ENCODE measurements around the gene CLCN6. TPM values are rescaled to one million over a fixed set of nuclear protein-coding genes. Genes with fewer than 3 reads are reported as not detected.

Gene CLCN6
- total RNA-seq, 5 donors from 2014 or later (not counting 1 experiment from before 2014, with no cell fraction given): 17.3 to 23.0 (median 21.3) TPM

DNA sequence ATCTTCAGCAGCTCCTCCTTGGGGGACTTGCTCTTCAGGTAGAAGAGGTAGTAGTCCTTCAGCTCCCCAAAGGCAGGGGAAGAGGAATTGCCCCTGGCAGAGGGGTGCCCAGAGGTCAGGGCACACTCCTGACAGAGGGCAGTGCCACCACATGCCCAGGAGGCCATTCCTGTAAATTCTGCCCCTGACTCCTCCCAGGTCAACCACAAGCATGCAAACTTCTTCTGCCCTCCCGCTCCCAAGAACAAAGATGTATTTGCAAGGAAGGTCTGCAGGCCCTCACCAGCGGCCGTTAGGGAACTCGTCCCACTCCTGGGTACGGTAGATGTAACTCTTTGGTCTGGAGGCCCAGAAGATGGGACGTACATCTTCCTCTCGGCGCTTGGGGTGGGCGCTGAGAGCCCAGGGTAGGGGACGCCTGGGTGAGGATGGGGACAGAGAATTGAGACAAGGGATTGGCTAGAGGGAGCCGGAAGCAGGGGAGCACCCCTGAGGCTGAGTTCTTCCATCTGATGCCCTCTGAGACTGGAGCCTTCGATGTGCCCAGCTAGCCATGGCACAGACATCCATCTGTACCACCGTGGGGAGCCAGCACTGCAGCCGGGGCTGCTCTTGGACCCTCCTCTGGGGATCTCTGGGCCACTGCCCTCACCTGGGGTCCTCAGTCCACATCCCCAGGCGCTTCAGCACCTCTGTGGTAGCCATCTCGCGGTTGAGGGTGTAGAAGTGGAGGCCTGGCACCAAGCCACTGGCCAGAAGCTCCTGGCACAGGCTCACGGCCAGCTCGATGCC lies 11.3 kb upstream of the CLCN6 start:
- H3K36me3 Mint-ChIP-seq: peaks cover 32% of the 10 kb centered on the region
- H3K4me1 Mint-ChIP-seq: no peaks in the 10 kb centered on the region
- H3K27ac ChIP-seq (ENCODE audit: low read length): no peak overlapping the region
- peaks cover 9 to 66% of the 10 kb centered on the region in 2 donors for H3K36me3 ChIP-seq (ENCODE audit: control insufficient read depth in 2 of 2, extremely low read depth in 1 of 2, insufficient read depth in 1 of 2, low read length in 1 of 2)
- DNase-seq: no peak
- WGBS (ENCODE audit: insufficient coverage): 92% methylated on average over 18 of the region's 19 CpGs
- H3K4me3 ChIP-seq (ENCODE audit: control insufficient read depth in 1 of 2, extremely low read depth in 1 of 2, low read length in 1 of 2): no peak overlapping the region
- no peaks in the 10 kb centered on the region for H3K9me3 Mint-ChIP-seq
- H3K9me3 ChIP-seq: no peaks in the 10 kb centered on the region
- H3K27ac Mint-ChIP-seq: no peak overlapping the region
- ATAC-seq (replicated peaks in 1 of 4): no peak
- H3K27me3 ChIP-seq (replicated peaks in 1 of 2; ENCODE audit: control insufficient read depth in 2 of 2, extremely low read depth in 1 of 2, insufficient read depth in 2 of 2, low read length in 1 of 2): no peaks in the 10 kb centered on the region
- ChIA-PET POLR2A (no interaction called here), CTCF (no interaction called here)
- no peak overlapping the region for H3K4me3 Mint-ChIP-seq
- no peaks in the 10 kb centered on the region for H3K27me3 Mint-ChIP-seq
- H3K4me1 ChIP-seq (ENCODE audit: control insufficient read depth in 1 of 2, extremely low read depth in 1 of 2, insufficient read depth in 2 of 2, low read length in 2 of 2): no peaks in the 10 kb centered on the region

DNA sequence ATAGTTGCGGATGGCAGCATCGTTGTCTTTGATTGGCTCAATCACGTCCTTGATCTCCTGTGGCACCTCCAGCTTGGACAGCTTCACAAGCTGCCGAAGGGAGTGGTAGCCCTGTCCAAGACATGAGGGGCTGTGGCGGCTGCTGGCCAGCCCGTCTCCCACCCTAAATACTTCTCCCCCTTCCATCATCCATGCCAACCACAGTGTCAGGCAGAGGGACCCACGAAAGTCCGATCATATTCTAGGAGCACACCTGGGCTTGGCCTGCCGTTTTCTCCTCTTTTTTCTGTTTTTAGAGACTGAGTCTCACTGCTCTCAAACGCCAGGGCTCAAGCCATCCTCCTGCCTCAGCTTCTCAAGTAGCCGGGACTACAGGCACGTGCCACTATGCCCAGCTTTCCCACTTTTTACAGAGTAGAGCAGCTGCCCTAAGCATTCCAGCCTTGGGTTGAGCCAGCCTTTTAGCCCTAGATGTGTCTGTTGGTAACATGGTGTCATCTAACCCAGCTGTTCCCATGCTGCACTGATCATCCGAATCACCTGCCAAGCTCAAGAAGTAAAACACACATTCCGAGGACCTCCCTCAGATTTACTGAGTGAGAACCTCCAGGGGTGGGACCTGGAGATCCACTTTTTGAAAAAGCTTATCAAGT lies 10.6 kb upstream of the CLCN6 start:
- no peak overlapping the region for H3K4me3 ChIP-seq (ENCODE audit: control insufficient read depth in 1 of 2, extremely low read depth in 1 of 2, low read length in 1 of 2)
- no peaks in the 10 kb centered on the region for H3K27me3 Mint-ChIP-seq
- no peaks in the 10 kb centered on the region for H3K4me1 Mint-ChIP-seq
- H3K27ac ChIP-seq (ENCODE audit: low read length): no peak overlapping the region
- H3K36me3 Mint-ChIP-seq: peaks cover 37% of the 10 kb centered on the region
- H3K27me3 ChIP-seq (replicated peaks in 1 of 2; ENCODE audit: control insufficient read depth in 2 of 2, extremely low read depth in 1 of 2, insufficient read depth in 2 of 2, low read length in 1 of 2): no peaks in the 10 kb centered on the region
- POLR2A ChIA-PET: no interaction called here
- 96% methylated on average over 12 of the region's 14 CpGs for WGBS (ENCODE audit: insufficient coverage)
- ATAC-seq (replicated peaks in 1 of 4): no peak
- peaks cover 9 to 68% of the 10 kb centered on the region in 2 donors for H3K36me3 ChIP-seq (ENCODE audit: control insufficient read depth in 2 of 2, extremely low read depth in 1 of 2, insufficient read depth in 1 of 2, low read length in 1 of 2)
- no peaks in the 10 kb centered on the region for H3K9me3 Mint-ChIP-seq
- H3K27ac Mint-ChIP-seq: no peak overlapping the region
- H3K4me1 ChIP-seq (ENCODE audit: control insufficient read depth in 1 of 2, extremely low read depth in 1 of 2, insufficient read depth in 2 of 2, low read length in 2 of 2): no peaks in the 10 kb centered on the region
- no peak for DNase-seq
- CTCF ChIA-PET: no interaction called here
- H3K4me3 Mint-ChIP-seq: no peak overlapping the region
- no peaks in the 10 kb centered on the region for H3K9me3 ChIP-seq

DNA sequence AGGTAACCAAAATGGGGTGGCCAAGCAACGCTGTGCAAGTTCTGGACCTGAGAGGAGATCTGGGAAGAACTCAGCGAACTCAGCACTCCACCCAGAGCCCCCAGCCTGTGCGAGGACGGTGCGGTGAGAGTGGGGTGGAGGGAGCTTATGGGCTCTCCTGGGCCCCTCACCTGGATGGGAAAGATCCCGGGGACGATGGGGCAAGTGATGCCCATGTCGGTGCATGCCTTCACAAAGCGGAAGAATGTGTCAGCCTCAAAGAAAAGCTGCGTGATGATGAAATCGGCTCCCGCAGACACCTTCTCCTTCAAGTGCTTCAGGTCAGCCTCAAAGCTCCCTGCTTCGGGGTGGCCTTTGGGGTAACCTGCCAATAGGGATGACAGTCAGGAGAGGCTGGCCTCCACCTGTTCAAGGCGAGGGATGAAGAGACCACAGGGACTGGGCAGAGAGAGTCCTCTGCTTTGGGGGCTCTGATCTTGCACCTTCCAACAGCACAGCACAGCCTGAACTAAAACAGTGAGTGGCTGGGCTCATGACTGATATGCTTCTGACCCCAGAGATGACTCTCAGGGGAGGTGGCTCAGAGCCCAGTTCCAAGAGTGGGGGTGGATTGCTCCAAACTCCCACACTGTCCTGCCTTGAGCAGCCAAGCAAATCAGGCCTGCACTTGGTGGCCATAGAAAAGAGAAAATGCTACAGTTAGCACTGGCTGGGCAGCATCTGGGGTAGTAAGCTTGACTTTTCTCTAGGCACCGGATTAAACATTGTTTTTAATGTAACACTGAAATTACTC lies 9.8 kb upstream of the CLCN6 start:
- Mint-ChIP-seq H3K27me3 (no peaks in the 10 kb centered on the region), H3K27ac (no peak overlapping the region), H3K9me3 (no peaks in the 10 kb centered on the region), H3K36me3 (peaks cover 38% of the 10 kb centered on the region), H3K4me3 (no peak overlapping the region), H3K4me1 (peaks cover 0 to 2% (median 0%) of the 10 kb centered on the region in 3 donors)
- ChIA-PET POLR2A (no interaction called here), CTCF (no interaction called here)
- WGBS (ENCODE audit: insufficient coverage): 98% methylated on average over 13 of the region's 15 CpGs
- Histone ChIP-seq H3K36me3 (ENCODE audit: control insufficient read depth in 2 of 2, extremely low read depth in 1 of 2, insufficient read depth in 1 of 2, low read length in 1 of 2) (peaks cover 9 to 75% of the 10 kb centered on the region in 2 donors), H3K4me1 (ENCODE audit: control insufficient read depth in 1 of 2, extremely low read depth in 1 of 2, insufficient read depth in 2 of 2, low read length in 2 of 2) (no peaks in the 10 kb centered on the region), H3K27ac (ENCODE audit: low read length) (no peak overlapping the region), H3K9me3 (no peaks in the 10 kb centered on the region), H3K4me3 (ENCODE audit: control insufficient read depth in 1 of 2, extremely low read depth in 1 of 2, low read length in 1 of 2) (no peak overlapping the region), H3K27me3 (replicated peaks in 1 of 2; ENCODE audit: control insufficient read depth in 2 of 2, extremely low read depth in 1 of 2, insufficient read depth in 2 of 2, low read length in 1 of 2) (no peaks in the 10 kb centered on the region)
- ATAC-seq (replicated peaks in 1 of 4): no peak
- DNase-seq: no peak

DNA sequence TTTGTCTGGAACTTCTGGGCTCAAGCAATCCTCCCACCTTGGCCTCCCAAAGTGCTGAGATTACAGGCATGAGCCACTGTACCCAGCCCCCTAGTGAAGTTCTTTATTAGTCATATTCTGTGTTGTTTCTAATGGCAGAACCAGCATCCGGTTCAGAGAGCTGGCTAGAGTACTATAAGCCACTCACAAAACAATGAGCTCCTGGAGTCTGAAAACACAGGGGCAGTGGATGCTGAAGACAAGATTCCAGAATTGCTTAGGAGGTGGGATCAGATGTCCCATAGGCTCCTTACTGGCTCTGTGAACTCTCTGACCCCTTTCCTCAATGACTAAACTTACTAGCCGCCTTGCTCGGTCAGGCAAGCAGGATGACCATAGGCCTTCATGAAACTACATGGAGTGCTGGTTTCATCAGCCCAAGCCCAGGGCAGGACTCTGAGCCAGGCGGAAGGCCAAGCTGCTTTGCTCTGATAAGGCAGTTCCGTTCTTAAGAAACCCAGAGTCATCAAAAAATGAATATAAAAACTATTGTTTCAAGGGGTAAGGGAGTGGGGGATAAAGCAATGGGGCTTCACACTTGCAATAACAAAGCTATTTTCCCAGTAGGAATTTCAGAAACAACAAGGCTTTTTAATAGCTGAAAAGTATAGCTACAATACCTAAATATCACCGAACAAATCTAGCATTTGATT lies 8.3 kb upstream of the CLCN6 start:
- Histone ChIP-seq H3K36me3 (ENCODE audit: control insufficient read depth in 2 of 2, extremely low read depth in 1 of 2, insufficient read depth in 1 of 2, low read length in 1 of 2) (peaks cover 9 to 70% of the 10 kb centered on the region in 2 donors), H3K4me3 (ENCODE audit: control insufficient read depth in 1 of 2, extremely low read depth in 1 of 2, low read length in 1 of 2) (no peak overlapping the region), H3K27me3 (replicated peaks in 1 of 2; ENCODE audit: control insufficient read depth in 2 of 2, extremely low read depth in 1 of 2, insufficient read depth in 2 of 2, low read length in 1 of 2) (no peaks in the 10 kb centered on the region), H3K9me3 (no peaks in the 10 kb centered on the region), H3K4me1 (ENCODE audit: control insufficient read depth in 1 of 2, extremely low read depth in 1 of 2, insufficient read depth in 2 of 2, low read length in 2 of 2) (peaks cover 0 to 7% of the 10 kb centered on the region in 2 experiments), H3K27ac (ENCODE audit: low read length) (no peak overlapping the region)
- no peak overlapping the region for H3K4me3 Mint-ChIP-seq
- DNase-seq (no peak), ATAC-seq (replicated peaks in 1 of 4) (no peak)
- H3K36me3 Mint-ChIP-seq: peaks cover 29% of the 10 kb centered on the region
- CTCF ChIA-PET: interaction anchor here in 1 of 2 donors (0.6 kb wide), 1 partner anchor 647 kb away, joined by 3 read pairs; no protein-coding TSS in a partner anchor
- 100% methylated on average over 1 of the region's 6 CpGs for WGBS (ENCODE audit: insufficient coverage)
- no peaks in the 10 kb centered on the region for H3K9me3 Mint-ChIP-seq
- H3K4me1 Mint-ChIP-seq: peaks cover 10 to 16% (median 10%) of the 10 kb centered on the region in 3 donors
- no peak overlapping the region for H3K27ac Mint-ChIP-seq
- POLR2A ChIA-PET: interaction anchor here (0.5 to 0.7 kb wide), 2 partner anchors 13 to 670 kb away, joined by 3 read pairs; no protein-coding TSS in a partner anchor
- no peaks in the 10 kb centered on the region for H3K27me3 Mint-ChIP-seq

DNA sequence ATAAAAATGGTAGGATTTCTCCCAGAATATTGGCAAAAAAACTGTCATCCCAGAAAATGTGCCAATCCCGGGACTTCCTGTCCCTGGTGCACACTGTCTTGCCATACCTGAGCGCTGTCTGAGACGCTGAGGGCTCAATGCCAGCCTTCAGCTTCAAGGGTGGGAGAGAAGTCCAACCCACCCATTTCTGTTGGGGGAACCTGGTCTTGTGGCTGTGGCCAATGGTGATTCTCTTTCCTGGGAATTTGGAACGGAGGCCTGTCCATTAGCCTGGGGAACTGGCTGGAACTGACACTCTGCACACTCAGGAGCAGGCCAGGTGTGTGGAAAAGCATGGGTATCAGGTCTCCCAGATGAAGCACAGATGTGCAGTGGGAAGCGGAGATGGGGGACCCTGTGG lies 6.9 kb upstream of the CLCN6 start:
- H3K4me1 Mint-ChIP-seq: peaks cover 23 to 29% (median 25%) of the 10 kb centered on the region in 3 donors
- H3K27ac Mint-ChIP-seq: no peak overlapping the region
- Histone ChIP-seq H3K4me3 (ENCODE audit: control insufficient read depth in 1 of 2, extremely low read depth in 1 of 2, low read length in 1 of 2) (no peak overlapping the region), H3K27ac (ENCODE audit: low read length) (no peak overlapping the region), H3K36me3 (ENCODE audit: control insufficient read depth in 2 of 2, extremely low read depth in 1 of 2, insufficient read depth in 1 of 2, low read length in 1 of 2) (peaks cover 8 to 59% of the 10 kb centered on the region in 2 donors), H3K9me3 (no peaks in the 10 kb centered on the region), H3K27me3 (replicated peaks in 1 of 2; ENCODE audit: control insufficient read depth in 2 of 2, extremely low read depth in 1 of 2, insufficient read depth in 2 of 2, low read length in 1 of 2) (no peaks in the 10 kb centered on the region), H3K4me1 (ENCODE audit: control insufficient read depth in 1 of 2, extremely low read depth in 1 of 2, insufficient read depth in 2 of 2, low read length in 2 of 2) (peaks cover 3 to 21% of the 10 kb centered on the region in 2 experiments)
- DNase-seq (no peak), ATAC-seq (replicated peaks in 1 of 4) (no peak)
- ChIA-PET CTCF (interaction anchor here in 1 of 2 donors (0.7 kb wide), 1 partner anchor 15 kb away, joined by 4 read pairs; no protein-coding TSS in a partner anchor), POLR2A (no interaction called here)
- 100% methylated on average over 3 of the region's 5 CpGs for WGBS (ENCODE audit: insufficient coverage)
- no peak overlapping the region for H3K4me3 Mint-ChIP-seq
- H3K36me3 Mint-ChIP-seq: peaks cover 29% of the 10 kb centered on the region
- H3K27me3 Mint-ChIP-seq: no peaks in the 10 kb centered on the region
- no peaks in the 10 kb centered on the region for H3K9me3 Mint-ChIP-seq

DNA sequence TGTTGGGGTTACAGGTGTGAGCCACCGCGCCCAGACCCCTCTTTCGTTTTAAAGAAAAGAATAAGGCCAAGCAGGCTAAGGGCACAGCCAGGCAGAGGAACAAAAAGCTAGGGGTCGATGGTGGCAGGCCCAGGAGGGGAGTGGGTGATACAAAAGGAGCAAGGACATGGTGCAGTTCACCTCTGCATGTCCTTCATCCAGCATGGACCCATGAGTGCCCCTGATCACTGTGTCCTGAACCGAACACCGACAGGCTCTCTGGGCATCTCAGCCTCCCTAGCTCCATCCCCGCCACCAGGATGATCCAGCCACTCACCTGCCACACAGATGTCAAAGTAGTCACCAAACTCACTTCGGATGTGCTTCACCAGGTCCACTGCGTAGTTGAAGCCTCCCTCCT lies 6.1 kb upstream of the CLCN6 start:
- Histone ChIP-seq H3K36me3 (ENCODE audit: control insufficient read depth in 2 of 2, extremely low read depth in 1 of 2, insufficient read depth in 1 of 2, low read length in 1 of 2) (peaks cover 4 to 51% of the 10 kb centered on the region in 2 donors), H3K4me3 (ENCODE audit: control insufficient read depth in 1 of 2, extremely low read depth in 1 of 2, low read length in 1 of 2) (no peak overlapping the region), H3K9me3 (no peaks in the 10 kb centered on the region), H3K27ac (ENCODE audit: low read length) (no peak overlapping the region), H3K4me1 (ENCODE audit: control insufficient read depth in 1 of 2, extremely low read depth in 1 of 2, insufficient read depth in 2 of 2, low read length in 2 of 2) (peaks cover 9 to 29% of the 10 kb centered on the region in 2 experiments), H3K27me3 (replicated peaks in 1 of 2; ENCODE audit: control insufficient read depth in 2 of 2, extremely low read depth in 1 of 2, insufficient read depth in 2 of 2, low read length in 1 of 2) (no peaks in the 10 kb centered on the region)
- no peak overlapping the region for H3K4me3 Mint-ChIP-seq
- DNase-seq (no peak), ATAC-seq (replicated peaks in 1 of 4) (no peak)
- no peak overlapping the region for H3K27ac Mint-ChIP-seq
- WGBS (ENCODE audit: insufficient coverage): 98% methylated on average over 7 of the region's 9 CpGs
- CTCF ChIA-PET: no interaction called here
- H3K27me3 Mint-ChIP-seq: no peaks in the 10 kb centered on the region
- POLR2A ChIA-PET: no interaction called here
- peaks cover 22% of the 10 kb centered on the region for H3K36me3 Mint-ChIP-seq
- H3K4me1 Mint-ChIP-seq: peaks cover 30 to 37% (median 33%) of the 10 kb centered on the region in 3 donors
- H3K9me3 Mint-ChIP-seq: no peaks in the 10 kb centered on the region
